Astrocyte of the spinal cord (primary cell): Measurements from ENCODE around the gene MYO5C.
"Not testable (repeated sequence)": the region's sequence is repeated elsewhere in the genome, so short reads cannot be mapped to it uniquely, and the experiment has no call there.

ENCODE experiments used
- DNase-seq: peaks from one replicate; pipeline ENCODE4 v3.0.0; 2011; ENCODE audit warnings: low read depth, low spot score
- H3K4me3 ChIP-seq: 2 replicates; pipeline ENCODE4 v1.5.1; 2011; ENCODE audit warnings: low read depth, mild to moderate bottlenecking, low read length, moderate library complexity
- in situ Hi-C: cut with HindIII; loops from 2 replicates; pipeline ENCODE4 v1.10.0; 2017; ENCODE audit warnings: low sequenced_read_pairs
- TF ChIP-seq, protein P1 (sequence below): IDR thresholded peaks from 2 replicates; pipeline ENCODE4 v1.5.1; 2012; ENCODE audit warnings: low read depth, mild to moderate bottlenecking, low read length, inconsistent platforms

MYO5C gene

DNA sequence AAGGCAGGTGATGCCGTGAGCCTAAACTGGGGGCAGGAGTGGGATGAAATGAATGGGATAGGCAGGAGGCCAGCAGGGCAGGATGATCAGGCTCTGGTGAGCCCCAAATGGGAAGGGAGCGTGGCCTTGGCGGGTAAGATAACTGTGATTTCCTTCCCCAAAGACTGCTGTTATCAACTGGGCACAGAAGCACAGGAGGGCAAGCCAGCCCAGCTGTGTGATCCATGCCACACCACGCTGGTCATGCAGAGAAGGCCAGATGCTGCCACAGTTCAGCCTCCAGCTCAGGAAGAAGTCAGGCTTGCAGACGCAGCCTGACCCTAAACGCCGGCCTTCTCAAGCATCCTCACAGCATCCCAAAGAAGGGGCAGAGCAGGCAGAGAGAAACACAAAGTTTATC lies 52.3 kb downstream of the MYO5C start:
- H3K4me3 ChIP-seq: no peak overlapping the region
- no peak for DNase-seq
- in situ Hi-C loops: no loop called here
- TF ChIP-seq, protein P1, sequence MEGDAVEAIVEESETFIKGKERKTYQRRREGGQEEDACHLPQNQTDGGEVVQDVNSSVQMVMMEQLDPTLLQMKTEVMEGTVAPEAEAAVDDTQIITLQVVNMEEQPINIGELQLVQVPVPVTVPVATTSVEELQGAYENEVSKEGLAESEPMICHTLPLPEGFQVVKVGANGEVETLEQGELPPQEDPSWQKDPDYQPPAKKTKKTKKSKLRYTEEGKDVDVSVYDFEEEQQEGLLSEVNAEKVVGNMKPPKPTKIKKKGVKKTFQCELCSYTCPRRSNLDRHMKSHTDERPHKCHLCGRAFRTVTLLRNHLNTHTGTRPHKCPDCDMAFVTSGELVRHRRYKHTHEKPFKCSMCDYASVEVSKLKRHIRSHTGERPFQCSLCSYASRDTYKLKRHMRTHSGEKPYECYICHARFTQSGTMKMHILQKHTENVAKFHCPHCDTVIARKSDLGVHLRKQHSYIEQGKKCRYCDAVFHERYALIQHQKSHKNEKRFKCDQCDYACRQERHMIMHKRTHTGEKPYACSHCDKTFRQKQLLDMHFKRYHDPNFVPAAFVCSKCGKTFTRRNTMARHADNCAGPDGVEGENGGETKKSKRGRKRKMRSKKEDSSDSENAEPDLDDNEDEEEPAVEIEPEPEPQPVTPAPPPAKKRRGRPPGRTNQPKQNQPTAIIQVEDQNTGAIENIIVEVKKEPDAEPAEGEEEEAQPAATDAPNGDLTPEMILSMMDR: no peak

DNA sequence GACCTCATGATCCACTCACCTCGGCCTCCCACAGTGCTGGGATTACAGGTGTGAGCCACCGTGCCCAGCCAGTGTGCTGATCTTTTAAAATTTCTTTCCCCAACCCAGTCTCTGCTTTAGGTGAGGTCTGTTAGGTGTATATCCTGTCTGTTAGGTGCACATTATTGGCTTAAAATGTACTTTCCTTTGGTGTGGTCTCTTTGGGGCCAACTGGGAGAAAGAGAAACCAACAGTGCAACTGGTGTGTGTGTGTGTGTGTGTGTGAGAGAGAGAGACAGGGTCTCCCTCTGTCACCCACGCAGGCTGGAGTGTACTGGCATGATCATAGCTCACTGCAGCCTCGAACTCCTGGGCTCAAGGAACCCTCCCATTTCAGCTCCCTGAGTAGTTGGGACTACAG lies 54.1 kb downstream of the MYO5C start:
- no peak for DNase-seq
- H3K4me3 ChIP-seq: no peak overlapping the region
- TF ChIP-seq, protein P1: no peak
- in situ Hi-C loops: no loop called here

DNA sequence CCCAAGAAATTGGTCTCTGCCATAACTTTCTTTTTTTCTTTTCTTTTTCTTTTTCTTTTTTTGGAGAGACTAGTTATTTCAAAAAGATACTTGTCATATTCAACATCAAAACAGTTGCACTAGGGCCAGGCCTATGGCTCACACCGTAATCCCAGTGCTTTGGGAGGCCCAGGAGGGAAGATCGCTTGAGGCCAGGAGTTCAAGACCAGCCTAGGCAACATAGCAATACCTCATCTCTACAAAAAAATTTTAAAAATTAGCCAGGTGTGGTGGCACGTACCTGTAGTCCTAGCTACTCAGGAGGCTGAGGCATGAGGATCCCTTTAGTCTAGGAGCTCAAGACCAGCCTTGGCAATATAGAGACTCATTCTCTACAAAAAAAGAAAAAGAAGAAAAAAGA lies 55.4 kb downstream of the MYO5C start:
- no peak overlapping the region for H3K4me3 ChIP-seq
- in situ Hi-C loops: no loop called here
- no peak for DNase-seq
- TF ChIP-seq, protein P1: no peak

DNA sequence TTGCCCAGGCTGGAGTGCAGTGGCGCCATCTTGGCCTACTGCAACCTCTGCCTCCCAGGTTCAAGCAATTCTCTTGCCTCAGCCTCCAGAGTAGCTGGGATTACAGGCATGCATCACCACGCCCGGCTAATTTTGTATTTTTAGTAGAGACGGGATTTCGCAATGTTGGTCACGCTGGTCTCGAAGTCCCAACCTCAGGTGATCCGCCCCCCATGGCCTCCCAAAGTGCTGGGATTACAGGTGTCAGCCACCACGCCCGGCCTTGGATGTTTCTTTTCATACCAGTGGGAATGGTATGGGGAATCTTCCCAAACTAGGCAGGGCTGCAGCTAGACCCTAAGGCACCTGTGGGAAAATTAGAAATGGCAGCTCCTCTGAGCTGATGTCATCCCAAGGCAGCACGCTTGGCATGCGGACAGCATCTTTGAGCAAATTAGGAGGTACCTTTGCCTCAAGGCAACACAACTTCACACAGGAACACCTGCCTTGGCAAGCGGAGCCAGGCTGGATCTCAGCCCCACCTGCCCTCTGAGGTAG lies 56.5 kb downstream of the MYO5C start:
- H3K4me3 ChIP-seq, DNase-seq, in situ Hi-C loops: not testable (repeated sequence)

DNA sequence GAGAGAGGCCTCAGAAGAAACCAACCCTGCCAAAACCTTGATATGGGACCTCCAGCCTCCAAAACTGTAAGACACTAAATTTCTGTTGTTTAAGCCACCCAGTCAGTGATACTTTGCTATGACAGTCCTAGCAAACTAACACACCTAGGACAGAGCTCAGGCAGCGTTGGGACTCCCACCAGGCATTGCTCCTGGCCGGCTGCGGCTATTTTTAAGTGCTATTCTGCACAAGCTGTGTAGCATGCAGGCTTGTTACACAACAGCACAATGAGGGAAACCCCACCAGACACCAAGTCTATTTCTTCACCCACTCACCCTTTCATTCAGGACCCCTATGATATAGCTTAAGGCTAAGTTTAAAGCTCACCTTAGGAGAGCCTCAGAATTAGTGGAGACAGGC lies 57.5 kb downstream of the MYO5C start:
- in situ Hi-C loops: no loop called here
- no peak for DNase-seq
- no peak overlapping the region for H3K4me3 ChIP-seq
- TF ChIP-seq, protein P1: no peak

DNA sequence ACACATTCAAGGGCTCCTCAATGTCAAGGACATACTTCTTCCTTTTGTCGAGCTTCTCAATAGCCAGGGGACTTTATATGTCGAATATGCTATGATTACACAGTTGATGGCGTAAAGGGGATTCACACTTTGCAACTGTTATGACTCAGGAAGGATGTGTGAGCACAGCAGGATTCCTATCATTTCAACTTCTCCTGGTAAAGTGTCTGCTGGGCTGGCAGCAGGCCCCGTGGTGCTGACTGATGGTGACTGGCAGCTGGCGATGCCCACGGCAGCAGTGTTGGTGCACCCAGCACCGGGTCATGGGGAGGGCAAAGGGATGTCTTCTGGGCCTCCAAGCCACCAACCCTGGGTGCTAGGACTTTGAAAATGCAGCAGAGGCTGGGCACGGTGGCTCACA lies 59.6 kb downstream of the MYO5C start:
- in situ Hi-C loops: no loop called here
- no peak overlapping the region for H3K4me3 ChIP-seq
- peak; percentile 10 for DNase-seq

More for the DNA sequence above, 59.6 kb downstream of the MYO5C start:
- TF ChIP-seq, protein P1: no peak
